GM12874 (cell line): Measurements from ENCODE around the gene RPL13A.

Experiments
- CTCF ChIP-seq: IDR thresholded peaks from 2 replicates; pipeline ENCODE4 v1.5.1; 2011; ENCODE audit warnings: low read depth, mild to moderate bottlenecking, control low read depth, low read length, moderate library complexity; ENCODE audit not compliant: insufficient read depth

The RPL13A gene

DNA sequence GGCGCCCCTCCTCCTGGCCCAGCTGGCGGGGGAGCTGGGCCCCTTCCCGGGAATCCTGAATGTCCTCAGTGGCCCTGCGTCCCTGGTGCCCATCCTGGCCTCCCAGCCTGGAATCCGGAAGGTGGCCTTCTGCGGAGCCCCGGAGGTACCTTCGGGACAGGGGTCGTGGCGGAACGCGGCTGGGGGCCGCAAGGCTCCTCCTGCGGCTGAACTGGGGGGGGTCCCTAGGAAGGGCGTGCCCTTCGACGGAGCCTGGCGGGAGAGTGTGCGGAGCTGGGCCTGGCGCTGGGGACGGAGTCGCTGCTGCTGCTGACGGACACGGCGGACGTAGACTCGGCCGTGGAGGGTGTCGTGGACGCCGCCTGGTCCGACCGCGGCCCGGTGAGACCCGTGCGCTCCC lies 25.8 kb upstream of the RPL13A start:
- TF ChIP-seq CTCF: no peak

DNA sequence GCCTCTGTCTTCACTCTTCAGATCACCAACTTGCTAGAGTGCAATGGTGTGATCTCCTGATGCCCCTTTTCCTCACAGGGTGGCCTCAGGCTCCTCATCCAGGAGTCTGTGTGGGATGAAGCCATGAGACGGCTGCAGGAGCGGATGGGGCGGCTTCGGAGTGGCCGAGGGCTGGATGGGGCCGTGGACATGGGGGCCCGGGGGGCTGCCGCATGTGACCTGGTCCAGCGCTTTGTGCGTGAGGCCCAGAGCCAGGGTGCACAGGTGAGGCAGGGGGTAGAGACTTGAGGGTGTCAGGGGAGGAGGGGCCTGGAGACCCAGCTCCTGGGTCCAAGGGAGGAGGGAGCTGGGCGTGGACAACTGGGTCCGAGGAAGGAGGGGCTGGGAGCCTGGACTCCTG lies 24.9 kb upstream of the RPL13A start:
- TF ChIP-seq CTCF: no peak

GRCh38 chr19:49463960-49464740 lies 23.3 kb upstream of the RPL13A start:
- no peak for TF ChIP-seq CTCF

DNA sequence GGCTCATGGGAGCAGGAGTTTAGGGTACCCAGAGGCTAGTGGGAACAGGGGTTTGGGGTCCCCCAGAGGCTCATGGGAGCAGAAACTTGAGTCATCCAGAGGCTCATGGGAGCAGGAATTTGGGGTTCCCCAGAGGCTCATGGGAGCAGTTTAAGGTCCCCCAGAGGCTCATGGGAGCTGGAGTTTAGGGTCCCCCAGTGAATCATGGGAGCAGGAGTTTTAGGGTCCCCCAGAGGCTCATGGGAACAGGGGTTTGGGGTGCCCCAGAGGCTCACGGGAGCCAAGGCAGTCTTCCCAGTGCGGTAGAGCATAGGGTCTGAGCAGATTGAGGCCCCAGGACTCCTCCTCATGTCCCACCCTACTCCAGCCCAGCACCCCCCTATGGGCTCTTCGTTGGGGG lies 22.0 kb upstream of the RPL13A start:
- no peak for TF ChIP-seq CTCF

GRCh38 chr19:49468199-49468598 lies 19.2 kb upstream of the RPL13A start:
- TF ChIP-seq CTCF: no peak

GRCh38 chr19:49468746-49469447 lies 18.5 kb upstream of the RPL13A start:
- TF ChIP-seq CTCF: no peak

DNA sequence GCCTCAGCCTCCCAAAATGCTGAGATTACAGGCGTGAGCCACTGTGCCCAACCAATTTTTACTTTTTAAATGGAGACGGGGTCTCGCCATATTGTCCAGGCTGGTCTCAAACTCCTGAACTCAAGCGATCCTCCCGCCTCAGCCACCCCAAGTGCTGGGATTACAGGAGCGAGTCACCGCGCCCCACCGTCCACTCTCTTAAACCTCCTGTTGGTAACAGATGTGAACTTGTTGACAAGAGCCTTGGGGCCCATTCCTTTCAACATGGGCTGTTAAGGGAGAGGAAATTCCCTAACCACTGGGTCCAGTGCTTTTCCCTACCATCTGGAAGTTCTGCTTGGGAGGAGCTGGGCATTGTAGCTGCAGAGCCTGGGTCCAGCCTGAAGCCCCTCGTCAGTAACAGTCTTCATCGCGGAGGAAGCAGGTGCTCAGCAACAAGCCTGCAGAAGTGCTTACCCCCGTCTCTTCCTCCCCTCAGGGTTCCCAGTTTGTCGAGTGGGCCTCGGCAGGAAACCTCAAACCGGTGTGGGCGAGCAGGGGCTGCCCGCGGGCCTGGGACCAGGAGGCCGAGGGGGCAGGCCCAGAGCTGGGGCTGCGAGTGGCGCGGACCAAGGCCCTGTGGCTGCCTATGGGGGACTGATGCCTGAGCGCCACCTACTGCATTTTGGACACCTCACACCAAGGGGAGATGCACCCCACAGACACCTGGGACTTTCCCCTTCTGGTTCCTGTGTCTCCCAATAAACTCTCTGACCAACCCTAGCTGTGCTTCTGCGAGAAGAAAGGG lies 17.4 kb upstream of the RPL13A start:
- TF ChIP-seq CTCF: peak; percentile 87
